Measurements from ENCODE around the gene KIF20B.
A peak's percentile ranks its signal among the peaks of the same experiment; 100 is the strongest.
"Not testable (repeated sequence)": the region's sequence is repeated elsewhere in the genome, so short reads cannot be mapped to it uniquely, and the experiment has no call there.

KIF20B gene

GRCh38 chr10:89685936-89686335 is 15.5 kb upstream of the KIF20B start:
- no peak for DNase-seq

- DNase-seq = no peak
These were observed 11.4 kb upstream of the KIF20B start for GRCh38 chr10:89690027-89690426.

- no peak for DNase-seq
These were observed 9.0 kb upstream of the KIF20B start for GRCh38 chr10:89692416-89692815.

- no peak for DNase-seq
These were observed 8.2 kb upstream of the KIF20B start for GRCh38 chr10:89693176-89693575.

GRCh38 chr10:89695307-89695706 is 6.1 kb upstream of the KIF20B start:
- DNase-seq = no peak

- DNase-seq = no peak
These were observed 3.4 kb upstream of the KIF20B start for GRCh38 chr10:89697946-89698345.

GRCh38 chr10:89699581-89700064 is 1.8 kb upstream of the KIF20B start:
- DNase-seq = peak; percentile 6

- no peak for DNase-seq
These were observed 508 bp upstream of the KIF20B start for GRCh38 chr10:89700923-89701241.

- no peak for DNase-seq
These were observed 711 bp downstream of the KIF20B start for GRCh38 chr10:89702121-89702480.

- DNase-seq = no peak
These were observed 4.1 kb downstream of the KIF20B start for GRCh38 chr10:89705466-89705865.

GRCh38 chr10:89706011-89706410 is 4.6 kb downstream of the KIF20B start:
- DNase-seq = no peak

- no peak for DNase-seq
These were observed 6.0 kb downstream of the KIF20B start for GRCh38 chr10:89707372-89707771.

- no peak for DNase-seq
These were observed 9.4 kb downstream of the KIF20B start for GRCh38 chr10:89710753-89711152.

- DNase-seq = no peak
These were observed 33.2 kb downstream of the KIF20B start for GRCh38 chr10:89734616-89735015.

GRCh38 chr10:89738551-89739209 is 37.3 kb downstream of the KIF20B start:
- no peak for DNase-seq

GRCh38 chr10:89741126-89741762 is 39.9 kb downstream of the KIF20B start:
- no peak for DNase-seq

GRCh38 chr10:89744026-89744425 is 42.6 kb downstream of the KIF20B start:
- no peak for DNase-seq

- no peak for DNase-seq
These were observed 44.5 kb downstream of the KIF20B start for GRCh38 chr10:89745903-89746302.

GRCh38 chr10:89750441-89750840 is 49.1 kb downstream of the KIF20B start:
- DNase-seq = no peak

GRCh38 chr10:89755374-89755773 is 54.0 kb downstream of the KIF20B start:
- no peak for DNase-seq

GRCh38 chr10:89759531-89759930 is 58.1 kb downstream of the KIF20B start:
- no peak for DNase-seq

- DNase-seq = not testable (repeated sequence)
These were observed 62.3 kb downstream of the KIF20B start for GRCh38 chr10:89763671-89764070.

GRCh38 chr10:89771684-89772083 is 70.3 kb downstream of the KIF20B start:
- DNase-seq = no peak

GRCh38 chr10:89773081-89773480 is 71.7 kb downstream of the KIF20B start:
- DNase-seq = no peak

- DNase-seq = no peak
These were observed 75.3 kb downstream of the KIF20B start for GRCh38 chr10:89776665-89777064.

Measured in SIG-M5 (cell line).